Measurements from ENCODE around the gene CBR1. TPM values are rescaled to one million over a fixed set of nuclear protein-coding genes. Genes with fewer than 3 reads are reported as not detected.

CBR1 gene
- total and polyA plus RNA-seq, 2 donors (not counting 3 experiments of a cell fraction or from before 2014, with no cell fraction given) = 41.3 to 124 TPM

GRCh38 chr21:36027347-36027746, 42.5 kb upstream of the CBR1 start:
- Histone ChIP-seq H3K4me1 (ENCODE audit: control insufficient read depth, extremely low read depth, insufficient read depth, low read length) (no peaks in the 10 kb centered on the region), H3K36me3 (ENCODE audit: control insufficient read depth in 2 of 2, extremely low read depth in 1 of 2, insufficient read depth in 2 of 2, low read length in 2 of 2) (no peaks in the 10 kb centered on the region), H3K79me2 (ENCODE audit: control insufficient read depth, insufficient read depth, low read length) (no peaks in the 10 kb centered on the region), H3K9me3 (replicated peaks; ENCODE audit: control insufficient read depth, insufficient read depth, low read length) (no peaks in the 10 kb centered on the region), H3K9ac (replicated peaks; ENCODE audit: extremely low read depth, insufficient read depth, low read length) (no peak overlapping the region), H3K4me3 (replicated peaks in 1 of 3; ENCODE audit: insufficient read depth in 1 of 3, low read depth in 1 of 3, low read length in 3 of 3) (no peak overlapping the region), H3K9me1 (replicated peaks; ENCODE audit: control insufficient read depth, extremely low read depth, insufficient read depth, low read length) (no peaks in the 10 kb centered on the region), H3K27me3 (ENCODE audit: control insufficient read depth in 2 of 2, insufficient read depth in 2 of 2, low read length in 2 of 2) (peaks cover 0 to 2% of the 10 kb centered on the region in 2 experiments), H4K20me1 (replicated peaks; ENCODE audit: control insufficient read depth, extremely low read depth, insufficient read depth, low read length) (no peaks in the 10 kb centered on the region), H2AFZ (ENCODE audit: low read depth, low read length) (no peak overlapping the region), H3K4me2 (ENCODE audit: insufficient read depth, low read length) (no peak overlapping the region), H3K27ac (ENCODE audit: insufficient read depth, low read depth, low read length) (no peak overlapping the region)
- DNase-seq (ENCODE audit: low read depth, low spot score) (no peak), FAIRE-seq (no peak)
- ChIA-PET POLR2A (no interaction called here), CTCF (interaction anchor here (0.9 to 6.2 kb wide), 19 partner anchors 9 to 1665 kb away, joined by 3 to 58 read pairs (median 4); no protein-coding TSS in a partner anchor)
- BruUV-seq (replicated peaks) = no TSS peak
- intact Hi-C loops (cut with micrococcal nuclease) (loop anchor here (5.0 kb wide), 2 partner anchors 80 to 1280 kb away; no protein-coding TSS in a partner anchor), dilution Hi-C loops (cut with MboI; ENCODE audit: extremely low pct_ligation_motif_present, low sequenced_read_pairs) (no loop called here)
- no peak for TF ChIP-seq MAX (IDR thresholded peaks at IDR 0.05; ENCODE audit: insufficient read depth, insufficient read length)
- no peak for TF ChIP-seq JUN (IDR thresholded peaks at IDR 0.05; ENCODE audit: borderline replicate concordance, insufficient read depth, insufficient read length, low read depth)
- no peak for TF ChIP-seq FOS (IDR thresholded peaks at IDR 0.05; ENCODE audit: borderline replicate concordance, insufficient read depth, low read length)
- no peak for TF ChIP-seq MYC (IDR thresholded peaks at IDR 0.05; ENCODE audit: low read depth, low read length)
- TF ChIP-seq EZH2 (IDR thresholded peaks at IDR 0.05; ENCODE audit: borderline replicate concordance, low read depth, low read length, severe bottlenecking) = no peak
- no peak for TF ChIP-seq POLR2A (IDR thresholded peaks at IDR 0.05; ENCODE audit: low read depth, low read length)
- no peak for TF ChIP-seq CTCF (IDR thresholded peaks at IDR 0.05; ENCODE audit: extremely low read depth in 1 of 2, insufficient read depth in 1 of 2, low read depth in 1 of 2, low read length in 2 of 2)
- TF ChIP-seq GATA2 (IDR thresholded peaks at IDR 0.05; ENCODE audit: insufficient read depth, insufficient read length, low read depth, low read length) = no peak
- TF ChIP-seq POLR2AphosphoS5 (IDR thresholded peaks at IDR 0.05; ENCODE audit: insufficient read depth, low read depth, low read length) = no peak

Measured in endothelial cell of umbilical vein (primary cell).